BJ (cell line): ENCODE measurements around the gene PODNL1. TPM values are rescaled to one million over a fixed set of nuclear protein-coding genes. Genes with fewer than 3 reads are reported as not detected.

Source experiments
- CTCF ChIA-PET: fragments of 350-600 bp; formaldehyde crosslinking; extraction: SDS; loops from one replicate; lab custom pipeline; 2021; ENCODE audit warnings: antibody characterized with exemption, inconsistent platforms; lab: Yijun Ruan, JAX
- POLR2A ChIA-PET: fragments of 300-600 bp; sonication (Branson Sonifier 250); formaldehyde crosslinking; extraction: SDS; loops from one replicate; lab custom pipeline; 2021; ENCODE audit warnings: antibody characterized with exemption; lab: Charles Lee
- DNase-seq: peaks from one replicate; pipeline ENCODE4 v3.0.0-alpha.2; 2011; ENCODE audit warnings: low read depth
- H3K27me3 ChIP-seq: 2 replicates; pipeline ENCODE4 v1.6.0; 2011; ENCODE audit warnings: low read length; ENCODE audit not compliant: control insufficient read depth, insufficient read depth
- H3K36me3 ChIP-seq: 2 replicates; pipeline ENCODE4 v1.5.1; 2011; ENCODE audit warnings: low read length; ENCODE audit not compliant: control insufficient read depth, insufficient read depth
- H3K4me3 ChIP-seq: 2 replicates; pipeline ENCODE4 v1.5.1; 2011; ENCODE audit warnings: low read depth, mild to moderate bottlenecking, control low read depth, low read length
- CTCF ChIP-seq: IDR thresholded peaks from 2 replicates; pipeline ENCODE4 v1.5.1; 2011; ENCODE audit warnings: low read depth, mild to moderate bottlenecking, control low read depth, inconsistent platforms, low read length, moderate library complexity; ENCODE audit not compliant: insufficient read depth
- polyA plus RNA-seq: library from polyadenylated mRNA; depleted of rRNA; stranded (reverse); fragments of >200 nt; gene quantifications from 2 replicates; pipeline ENCODE4 v1.2.3, GENCODE V29; 2011

Gene PODNL1
- polyA plus RNA-seq, 1 experiment: 18.6 TPM

- Histone ChIP-seq H3K36me3 (peaks cover 30% of the 10 kb centered on the region), H3K27me3 (no peaks in the 10 kb centered on the region), H3K4me3 (no peak overlapping the region)
- ChIA-PET POLR2A (interaction anchor here (0.5 kb wide), 1 partner anchor 653 kb away, joined by 8 read pairs; no protein-coding TSS in a partner anchor), CTCF (interaction anchor here (0.9 kb wide), 1 partner anchor 18 kb away, joined by 4 read pairs; no protein-coding TSS in a partner anchor)
- DNase-seq: no peak
- no peak for TF ChIP-seq CTCF
These were observed 17.1 kb downstream of the PODNL1 start for GRCh38 chr19:13920940-13921747.

- ChIA-PET CTCF (no interaction called here), POLR2A (no interaction called here)
- Histone ChIP-seq H3K4me3 (no peak overlapping the region), H3K27me3 (no peaks in the 10 kb centered on the region), H3K36me3 (peaks cover 30% of the 10 kb centered on the region)
- TF ChIP-seq CTCF: no peak
- DNase-seq: no peak
These were observed 17.7 kb downstream of the PODNL1 start for GRCh38 chr19:13920524-13920923.

DNA sequence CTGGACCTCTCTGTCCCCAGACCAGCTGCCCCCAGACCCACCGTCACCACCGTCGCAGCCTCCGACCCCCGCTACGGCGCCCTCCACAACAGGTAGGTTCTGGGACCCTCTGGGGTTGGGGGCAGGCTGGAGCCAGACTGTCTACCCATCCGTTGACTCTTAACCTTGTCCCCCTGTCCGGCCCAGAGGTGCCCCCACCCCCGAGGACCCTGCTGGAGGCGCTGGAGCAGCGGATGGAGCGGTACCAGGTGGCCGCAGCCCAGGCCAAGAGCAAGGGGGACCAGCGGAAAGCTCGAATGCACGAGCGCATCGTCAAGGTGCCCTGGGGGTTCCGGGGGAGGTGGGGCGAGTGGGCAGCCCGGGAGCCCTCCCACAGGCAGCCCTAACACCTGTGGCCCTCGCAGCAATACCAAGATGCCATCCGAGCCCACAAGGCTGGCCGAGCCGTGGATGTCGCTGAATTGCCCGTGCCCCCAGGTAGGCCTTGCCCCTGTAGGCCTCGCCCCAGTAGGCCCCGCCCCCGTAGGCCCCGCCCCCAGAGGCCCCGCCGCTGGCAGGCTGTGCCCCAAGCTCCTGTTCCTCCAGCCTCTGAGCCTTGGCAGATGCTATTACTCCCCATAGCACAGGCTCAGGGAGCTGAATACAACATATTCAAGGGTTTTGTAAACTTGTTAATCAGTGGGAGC lies 19.3 kb downstream of the PODNL1 start:
- DNase-seq: no peak
- Histone ChIP-seq H3K4me3 (no peak overlapping the region), H3K27me3 (no peaks in the 10 kb centered on the region), H3K36me3 (peaks cover 30% of the 10 kb centered on the region)
- no peak for TF ChIP-seq CTCF
- ChIA-PET CTCF (no interaction called here), POLR2A (interaction anchor here (0.7 kb wide), 1 partner anchor 88 kb away, joined by 4 read pairs; no protein-coding TSS in a partner anchor)

- CTCF ChIA-PET: no interaction called here
- no peak overlapping the region for H3K4me3 ChIP-seq
- peaks cover 29% of the 10 kb centered on the region for H3K36me3 ChIP-seq
- DNase-seq: no peak
- TF ChIP-seq CTCF: no peak
- POLR2A ChIA-PET: no interaction called here
- no peaks in the 10 kb centered on the region for H3K27me3 ChIP-seq
These were observed 20.3 kb downstream of the PODNL1 start for GRCh38 chr19:13917888-13918406.

GRCh38 chr19:13914777-13915176 lies 23.4 kb downstream of the PODNL1 start:
- Histone ChIP-seq H3K36me3 (peaks cover 20% of the 10 kb centered on the region), H3K27me3 (no peaks in the 10 kb centered on the region), H3K4me3 (no peak overlapping the region)
- ChIA-PET POLR2A (no interaction called here), CTCF (no interaction called here)
- TF ChIP-seq CTCF: no peak
- DNase-seq: no peak
